ENCODE data around the gene BTC.

DNA sequence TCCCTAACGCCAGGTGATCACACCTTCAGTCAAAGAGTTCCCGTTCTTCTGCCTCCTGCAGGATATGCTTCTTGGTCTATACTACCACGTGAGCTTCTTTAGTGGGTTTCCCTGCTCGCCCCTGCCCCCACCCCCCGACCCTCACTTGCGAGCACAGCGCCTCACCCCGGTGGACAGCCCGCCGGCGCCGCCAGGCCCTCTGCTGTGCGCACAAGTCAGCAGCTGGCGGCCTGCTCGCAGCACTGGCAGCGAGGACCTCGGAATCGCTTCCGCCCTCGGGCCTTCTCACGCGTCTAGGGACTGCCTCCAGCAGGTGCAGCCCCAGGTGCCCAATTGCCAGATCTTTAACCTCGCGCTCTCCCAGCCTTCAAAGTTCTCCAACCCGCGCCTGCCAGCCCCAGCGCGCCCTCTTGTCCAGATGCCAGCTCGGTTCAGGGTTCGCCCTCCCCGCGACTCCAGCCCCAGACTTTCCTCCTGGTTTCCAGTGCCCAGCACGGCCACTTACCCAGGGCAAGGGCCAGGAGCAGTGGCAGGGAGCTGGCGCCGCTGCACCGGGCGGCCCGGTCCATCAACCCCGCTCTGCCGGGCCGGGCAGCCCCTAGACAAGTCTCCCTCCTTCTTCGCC, 454 bp downstream of the BTC start:
- TF ChIP-seq CTCF (optimal IDR thresholded peaks at IDR 0.05 in 1 of 3, IDR thresholded peaks at IDR 0.05 in 1 of 3, conservative IDR thresholded peaks at IDR 0.05 in 1 of 3; ENCODE audit: extremely low read depth in 1 of 3, insufficient read depth in 2 of 3, low read length in 3 of 3) (peak in 2 of 3 experiments; percentile 60 to 67), EZH2 (IDR thresholded peaks at IDR 0.05; ENCODE audit: low read length) (no peak)

All from keratinocyte (primary cell).